Right lung (tissue), 5 donors: ENCODE data around the gene FLOT1. TPM values are rescaled to one million over a fixed set of nuclear protein-coding genes. Genes with fewer than 3 reads are reported as not detected.

Experiments used
- DNase-seq, 2 donors: peaks; one replicate each; pipeline ENCODE4 v3.0.0-alpha.2; 2013
- polyA plus RNA-seq, 5 donors: library from polyadenylated mRNA; unstranded; fragments of 120-200 nt; gene quantifications; one replicate each; pipeline versions ENCODE4 v1.2.1 to v1.2.3, GENCODE V29; 2013; ENCODE audit warnings: inconsistent platforms in 1 of 5, low replicate concordance in 1 of 5; ENCODE audit not compliant: insufficient read length in 5 of 5, insufficient read depth in 1 of 5

The FLOT1 gene
- polyA plus RNA-seq, 5 donors = 110 to 131 (median 122) TPM

- DNase-seq = no peak
Measured at GRCh38 chr6:30703821-30704220, 38.7 kb downstream of the FLOT1 start.

GRCh38 chr6:30703011-30703410 is 39.5 kb downstream of the FLOT1 start:
- no peak for DNase-seq

- DNase-seq = no peak
Measured at GRCh38 chr6:30700340-30700739, 42.1 kb downstream of the FLOT1 start.

GRCh38 chr6:30696432-30696831 is 46.1 kb downstream of the FLOT1 start:
- DNase-seq = no peak

- no peak for DNase-seq
Measured at GRCh38 chr6:30691208-30691847, 51.2 kb downstream of the FLOT1 start.

GRCh38 chr6:30690403-30691207 is 51.9 kb downstream of the FLOT1 start, which contains the start of gene NRM:
Gene NRM (minus strand): TSS chr6:30690984. CDS start chr6:30690974, 10 bp downstream.
- peak; percentile 92 to 93 for DNase-seq

- DNase-seq = no peak
Measured at GRCh38 chr6:30689985-30690384, 52.5 kb downstream of the FLOT1 start.

- no peak for DNase-seq
Measured at GRCh38 chr6:30689022-30689865, 53.2 kb downstream of the FLOT1 start.

- DNase-seq = no peak
Measured at GRCh38 chr6:30688569-30688968, 53.9 kb downstream of the FLOT1 start.

GRCh38 chr6:30687659-30688431 is 54.6 kb downstream of the FLOT1 start:
- DNase-seq = no peak

- peak; percentile 91 to 92 for DNase-seq
Measured at GRCh38 chr6:30686908-30687658, 55.4 kb downstream of the FLOT1 start.

GRCh38 chr6:30686009-30686907 is 56.2 kb downstream of the FLOT1 start, which contains the start of gene PPP1R18:
Gene PPP1R18 (minus strand): TSS chr6:30686645. CDS start chr6:30686018, 627 bp downstream.
- DNase-seq = no peak

- no peak for DNase-seq
Measured at GRCh38 chr6:30685157-30686008, 57.1 kb downstream of the FLOT1 start.

- DNase-seq = no peak
Measured at GRCh38 chr6:30684386-30685156, 57.9 kb downstream of the FLOT1 start.

- no peak for DNase-seq
Measured at GRCh38 chr6:30683980-30684338, 58.5 kb downstream of the FLOT1 start.

- DNase-seq = no peak
Measured at GRCh38 chr6:30683183-30683979, 59.1 kb downstream of the FLOT1 start.
